ENCODE results near the gene HMGN2. TPM values are rescaled to one million over a fixed set of nuclear protein-coding genes. Genes with fewer than 3 reads are reported as not detected.

HMGN2 gene
- total RNA-seq, 1 donor, result 249 TPM

- peaks cover 47% of the 10 kb centered on the region for H3K4me1 ChIP-seq (ENCODE audit: insufficient read depth, low read length)
- no peaks in the 10 kb centered on the region for H3K27me3 ChIP-seq (ENCODE audit: insufficient read depth, low read length)
- H3K4me3 ChIP-seq (ENCODE audit: low read length), result peak overlapping the region; percentile 84
- H3K9me3 ChIP-seq (ENCODE audit: low read depth, low read length), result no peaks in the 10 kb centered on the region
Observed at GRCh38 chr1:26471498-26472319, 531 bp upstream of the HMGN2 start.

DNA sequence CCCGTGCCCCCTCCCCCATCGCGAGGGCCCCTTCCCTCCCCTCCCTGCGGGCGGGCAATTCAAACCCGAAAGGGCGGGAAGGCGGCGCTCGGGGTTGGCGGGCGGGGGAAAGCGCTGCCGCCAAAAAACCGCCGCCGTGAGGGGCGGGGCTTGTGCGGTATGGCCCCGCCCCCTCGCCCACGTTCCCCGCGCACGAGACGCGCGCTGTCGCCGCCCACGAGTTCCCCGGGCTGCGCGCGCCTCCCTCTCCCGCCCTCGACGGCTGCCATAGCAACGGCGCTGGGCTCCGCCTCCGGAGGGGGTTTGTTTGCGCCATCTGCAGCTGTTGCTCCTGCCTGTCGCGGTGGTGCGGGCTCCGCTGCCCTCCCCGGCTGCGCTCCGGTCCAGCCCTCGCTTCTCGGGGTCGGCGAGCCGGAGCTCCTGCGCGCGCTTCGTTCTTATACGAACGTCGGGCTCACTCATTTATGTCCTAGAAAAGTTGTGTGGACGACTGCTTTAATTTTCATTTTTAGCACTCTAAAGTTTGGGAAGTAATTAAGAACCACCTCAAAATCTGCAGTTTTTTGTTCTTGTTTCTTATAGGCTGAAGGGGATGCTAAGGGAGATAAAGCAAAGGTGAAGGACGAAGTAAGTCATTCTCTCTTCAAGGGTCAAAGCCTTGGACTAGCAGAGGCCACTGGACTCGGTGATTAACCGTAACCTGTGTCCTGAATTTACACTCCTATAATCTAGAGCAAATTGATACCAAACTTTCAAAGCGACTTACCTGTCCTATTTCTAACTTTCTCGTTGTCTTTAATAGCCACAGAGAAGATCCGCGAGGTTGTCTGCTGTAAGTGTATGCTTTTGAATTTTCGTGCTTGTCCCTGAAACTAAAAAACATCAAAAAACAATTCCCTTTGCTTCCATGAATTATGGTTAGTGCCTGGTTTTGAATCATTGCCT, 933 bp downstream of the HMGN2 start:
- H3K27me3 ChIP-seq (ENCODE audit: insufficient read depth, low read length), result no peaks in the 10 kb centered on the region
- H3K9me3 ChIP-seq (ENCODE audit: low read depth, low read length), result no peaks in the 10 kb centered on the region
- H3K4me3 ChIP-seq (ENCODE audit: low read length), result peak overlapping the region; percentile 84
- H3K4me1 ChIP-seq (ENCODE audit: insufficient read depth, low read length), result peaks cover 47% of the 10 kb centered on the region

- no peaks in the 10 kb centered on the region for H3K27me3 ChIP-seq (ENCODE audit: insufficient read depth, low read length)
- peaks cover 40% of the 10 kb centered on the region for H3K4me1 ChIP-seq (ENCODE audit: insufficient read depth, low read length)
- no peak overlapping the region for H3K4me3 ChIP-seq (ENCODE audit: low read length)
- H3K9me3 ChIP-seq (ENCODE audit: low read depth, low read length), result no peaks in the 10 kb centered on the region
Observed at GRCh38 chr1:26474818-26475217, 2.6 kb downstream of the HMGN2 start.

DNA sequence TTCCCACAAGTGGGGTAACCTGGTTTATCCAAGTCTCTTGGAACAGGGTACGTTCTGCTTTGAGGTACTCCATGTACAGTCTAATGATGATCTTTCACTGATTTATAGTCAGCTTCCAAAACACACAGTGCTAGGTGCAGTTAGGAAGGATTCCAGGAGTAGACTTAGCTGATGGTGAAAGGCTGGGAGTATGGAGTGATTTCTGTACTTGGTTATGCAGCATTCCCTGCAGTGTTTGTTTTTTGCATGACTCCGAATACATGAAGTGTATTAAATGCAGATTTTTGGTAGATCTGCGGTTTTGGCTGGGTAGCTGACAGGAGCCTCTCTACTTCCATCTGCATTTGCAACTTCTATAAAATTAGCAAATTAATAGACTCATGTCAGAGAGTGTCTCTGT, 3.7 kb downstream of the HMGN2 start:
- peaks cover 28% of the 10 kb centered on the region for H3K4me1 ChIP-seq (ENCODE audit: insufficient read depth, low read length)
- no peaks in the 10 kb centered on the region for H3K9me3 ChIP-seq (ENCODE audit: low read depth, low read length)
- no peaks in the 10 kb centered on the region for H3K27me3 ChIP-seq (ENCODE audit: insufficient read depth, low read length)
- H3K4me3 ChIP-seq (ENCODE audit: low read length), result no peak overlapping the region

- no peaks in the 10 kb centered on the region for H3K27me3 ChIP-seq (ENCODE audit: insufficient read depth, low read length)
- H3K4me3 ChIP-seq (ENCODE audit: low read length), result no peak overlapping the region
- H3K9me3 ChIP-seq (ENCODE audit: low read depth, low read length), result no peaks in the 10 kb centered on the region
- H3K4me1 ChIP-seq (ENCODE audit: insufficient read depth, low read length), result peaks cover 19% of the 10 kb centered on the region
Observed at GRCh38 chr1:26476958-26477357, 4.7 kb downstream of the HMGN2 start.

DNA sequence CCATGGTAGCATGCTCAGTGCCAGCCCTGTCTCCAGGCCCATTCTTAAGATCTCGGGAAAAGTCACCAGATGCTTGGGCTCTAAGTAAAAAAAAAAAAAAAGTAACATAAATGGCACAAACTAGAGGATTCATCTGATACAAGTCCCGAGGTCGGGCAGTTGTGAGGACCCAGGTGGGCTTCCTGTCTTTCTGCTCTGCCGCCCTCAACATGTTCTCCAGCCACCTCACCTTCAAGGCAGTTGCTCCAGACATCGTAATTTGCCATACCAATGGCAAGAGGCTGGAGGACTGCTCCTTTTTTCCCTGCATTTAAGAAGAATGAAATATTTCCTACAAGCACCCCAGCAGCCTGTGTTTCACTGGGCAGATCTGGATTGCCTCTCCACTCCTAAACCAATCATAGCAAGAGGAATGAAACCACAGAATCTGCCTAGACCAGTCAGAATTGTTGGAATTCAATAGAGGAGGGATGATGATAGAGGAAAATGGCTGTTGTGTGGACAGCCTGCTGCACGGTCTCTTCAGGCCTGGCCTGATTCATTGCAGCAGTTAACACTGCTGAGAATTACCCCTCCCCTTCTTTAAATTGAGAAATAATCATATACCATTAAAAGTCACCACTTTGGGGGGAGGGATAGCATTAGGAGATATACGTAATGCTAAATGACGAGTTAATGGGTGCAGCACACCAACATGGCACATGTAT, 5.4 kb downstream of the HMGN2 start:
- no peak overlapping the region for H3K4me3 ChIP-seq (ENCODE audit: low read length)
- H3K4me1 ChIP-seq (ENCODE audit: insufficient read depth, low read length), result peaks cover 19% of the 10 kb centered on the region
- H3K27me3 ChIP-seq (ENCODE audit: insufficient read depth, low read length), result no peaks in the 10 kb centered on the region
- H3K9me3 ChIP-seq (ENCODE audit: low read depth, low read length), result no peaks in the 10 kb centered on the region

DNA sequence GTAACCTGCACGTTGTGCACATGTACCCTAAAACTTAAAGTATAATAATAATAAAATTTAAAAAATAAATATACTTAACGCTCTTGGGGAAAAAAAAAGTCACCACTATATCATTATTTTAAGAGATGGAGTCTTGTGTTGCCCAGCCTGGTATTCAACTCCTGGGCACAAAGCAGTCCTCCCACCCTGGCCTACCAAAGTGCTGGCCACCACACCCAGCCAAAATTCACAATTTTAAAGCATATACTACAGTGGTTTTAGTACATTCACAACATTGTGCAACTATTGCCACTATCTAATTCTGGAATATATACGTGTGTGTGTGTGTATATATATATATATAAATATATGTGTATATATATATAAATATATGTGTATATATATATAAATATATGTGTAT, 5.9 kb downstream of the HMGN2 start:
- Histone ChIP-seq H3K4me1 (ENCODE audit: insufficient read depth, low read length) (peaks cover 18% of the 10 kb centered on the region), H3K4me3 (ENCODE audit: low read length) (no peak overlapping the region), H3K27me3 (ENCODE audit: insufficient read depth, low read length) (no peaks in the 10 kb centered on the region), H3K9me3 (ENCODE audit: low read depth, low read length) (no peaks in the 10 kb centered on the region)

DNA sequence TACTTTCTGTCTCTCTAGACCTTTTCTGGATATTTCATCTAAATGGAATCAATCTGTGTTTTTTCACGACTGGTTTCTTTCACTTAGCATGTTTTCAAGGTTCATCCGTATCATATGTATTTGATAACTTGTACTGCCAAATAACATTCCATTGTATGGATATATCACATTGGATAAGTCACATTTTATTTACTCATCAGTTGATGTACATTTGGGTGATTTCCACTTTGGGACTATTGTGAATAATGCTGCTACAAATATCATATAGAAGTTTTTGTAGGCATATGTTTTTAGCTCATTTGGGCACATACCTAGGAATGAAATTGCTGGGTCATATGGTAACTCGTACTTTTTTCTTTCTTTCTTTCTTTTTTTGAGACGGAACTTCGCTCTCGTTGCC, 6.7 kb downstream of the HMGN2 start:
- peaks cover 9% of the 10 kb centered on the region for H3K4me1 ChIP-seq (ENCODE audit: insufficient read depth, low read length)
- H3K9me3 ChIP-seq (ENCODE audit: low read depth, low read length), result no peaks in the 10 kb centered on the region
- H3K4me3 ChIP-seq (ENCODE audit: low read length), result no peak overlapping the region
- H3K27me3 ChIP-seq (ENCODE audit: insufficient read depth, low read length), result no peaks in the 10 kb centered on the region

- no peak overlapping the region for H3K4me3 ChIP-seq (ENCODE audit: low read length)
- no peaks in the 10 kb centered on the region for H3K9me3 ChIP-seq (ENCODE audit: low read depth, low read length)
- H3K4me1 ChIP-seq (ENCODE audit: insufficient read depth, low read length), result no peaks in the 10 kb centered on the region
- no peaks in the 10 kb centered on the region for H3K27me3 ChIP-seq (ENCODE audit: insufficient read depth, low read length)
Observed at GRCh38 chr1:26482921-26483320, 10.7 kb downstream of the HMGN2 start.

- no peaks in the 10 kb centered on the region for H3K4me1 ChIP-seq (ENCODE audit: insufficient read depth, low read length)
Observed at GRCh38 chr1:26483980-26484379, 11.7 kb downstream of the HMGN2 start.

DNA sequence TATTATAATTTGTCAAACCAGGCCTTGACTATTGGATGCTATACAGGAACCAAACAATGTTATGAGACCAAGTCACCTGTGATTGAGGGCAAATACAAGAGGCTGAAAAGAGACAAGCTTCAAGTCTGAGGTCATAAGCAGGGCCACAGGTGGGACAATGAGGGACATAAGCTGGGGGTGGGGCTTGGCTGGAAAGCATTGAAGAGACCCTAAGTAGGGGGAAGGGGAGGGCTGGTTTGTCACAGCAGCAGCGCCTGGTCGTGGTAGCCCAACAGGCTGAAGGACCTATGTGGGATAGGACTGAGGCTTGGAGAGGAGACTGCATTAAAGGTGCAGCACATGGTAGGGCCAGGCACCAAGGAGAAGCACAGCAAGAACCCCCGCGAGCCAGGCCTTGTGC, 17.9 kb downstream of the HMGN2 start:
- Histone ChIP-seq H3K4me1 (ENCODE audit: insufficient read depth, low read length) (no peaks in the 10 kb centered on the region), H3K4me3 (ENCODE audit: low read length) (no peak overlapping the region), H3K27me3 (ENCODE audit: insufficient read depth, low read length) (no peaks in the 10 kb centered on the region), H3K9me3 (ENCODE audit: low read depth, low read length) (no peaks in the 10 kb centered on the region)

More at GRCh38 chr1:26483980-26484379, 11.7 kb downstream of the HMGN2 start:
- no peak overlapping the region for H3K4me3 ChIP-seq (ENCODE audit: low read length)
- no peaks in the 10 kb centered on the region for H3K27me3 ChIP-seq (ENCODE audit: insufficient read depth, low read length)
- H3K9me3 ChIP-seq (ENCODE audit: low read depth, low read length), result no peaks in the 10 kb centered on the region

DNA sequence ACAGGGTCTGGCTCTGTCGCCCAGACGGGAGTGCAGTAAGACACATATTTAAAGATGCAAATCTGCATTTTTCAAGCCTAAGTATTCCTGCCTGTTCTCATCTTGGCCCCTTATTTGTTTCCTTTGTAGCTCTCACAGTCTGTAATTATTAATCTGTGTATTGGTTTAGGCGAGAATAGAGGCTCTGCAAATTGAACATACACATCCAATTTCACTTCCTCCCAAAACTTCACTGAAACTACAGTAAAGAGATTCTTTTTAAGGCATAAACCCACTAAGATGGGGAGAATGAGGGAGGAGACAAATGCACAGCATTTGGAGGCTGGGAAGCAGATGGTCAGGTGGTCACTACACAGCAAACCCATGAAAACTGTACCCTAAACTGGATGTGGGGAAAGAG, 21.0 kb downstream of the HMGN2 start:
- no peaks in the 10 kb centered on the region for H3K9me3 ChIP-seq (ENCODE audit: low read depth, low read length)
- H3K27me3 ChIP-seq (ENCODE audit: insufficient read depth, low read length), result no peaks in the 10 kb centered on the region
- H3K4me1 ChIP-seq (ENCODE audit: insufficient read depth, low read length), result no peaks in the 10 kb centered on the region
- no peak overlapping the region for H3K4me3 ChIP-seq (ENCODE audit: low read length)

- Histone ChIP-seq H3K27me3 (ENCODE audit: insufficient read depth, low read length) (no peaks in the 10 kb centered on the region), H3K9me3 (ENCODE audit: low read depth, low read length) (no peaks in the 10 kb centered on the region), H3K4me3 (ENCODE audit: low read length) (no peak overlapping the region), H3K4me1 (ENCODE audit: insufficient read depth, low read length) (peaks cover 3% of the 10 kb centered on the region)
Observed at GRCh38 chr1:26493938-26494337, 21.7 kb downstream of the HMGN2 start.

DNA sequence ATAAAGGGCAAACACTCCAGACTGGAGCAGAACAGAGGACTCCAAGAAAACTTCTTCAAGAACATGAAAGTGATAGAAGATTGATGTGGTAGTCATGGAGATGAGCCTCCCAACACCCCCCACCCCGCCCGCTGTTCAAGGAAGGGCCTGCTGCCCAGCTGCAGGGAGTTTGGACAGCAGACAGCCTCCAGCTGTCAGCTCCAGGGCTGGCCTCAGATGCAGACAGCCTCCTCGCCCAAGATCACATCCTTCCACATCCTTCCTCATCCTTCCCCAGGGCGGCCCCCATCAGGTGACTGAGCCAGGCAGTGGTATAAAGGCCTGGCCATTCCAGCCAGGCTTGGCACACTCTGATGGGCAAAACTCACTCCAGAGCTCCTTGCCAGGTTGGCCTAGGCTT, 24.6 kb downstream of the HMGN2 start:
- H3K4me3 ChIP-seq (ENCODE audit: low read length), result no peak overlapping the region
- H3K4me1 ChIP-seq (ENCODE audit: insufficient read depth, low read length), result peaks cover 19% of the 10 kb centered on the region
- no peaks in the 10 kb centered on the region for H3K9me3 ChIP-seq (ENCODE audit: low read depth, low read length)
- no peaks in the 10 kb centered on the region for H3K27me3 ChIP-seq (ENCODE audit: insufficient read depth, low read length)

- no peaks in the 10 kb centered on the region for H3K27me3 ChIP-seq (ENCODE audit: insufficient read depth, low read length)
Observed at GRCh38 chr1:26498894-26499293, 26.7 kb downstream of the HMGN2 start.

More at GRCh38 chr1:26498894-26499293, 26.7 kb downstream of the HMGN2 start:
- Histone ChIP-seq H3K4me3 (ENCODE audit: low read length) (no peak overlapping the region), H3K9me3 (ENCODE audit: low read depth, low read length) (no peaks in the 10 kb centered on the region), H3K4me1 (ENCODE audit: insufficient read depth, low read length) (peaks cover 21% of the 10 kb centered on the region)
